Endodermal cell (in vitro differentiated cells): ENCODE results near the gene RETNLB. TPM values are rescaled to one million over a fixed set of nuclear protein-coding genes. Genes with fewer than 3 reads are reported as not detected.

Experiments used
- DNase-seq: peaks from one replicate; pipeline ENCODE4 v3.0.0-alpha.2; 2017
- H3K27ac ChIP-seq: 2 replicates; pipeline ENCODE4 v1.5.1; 2013; ENCODE audit warnings: mild to moderate bottlenecking, low read depth, low read length, moderate library complexity
- H3K27me3 ChIP-seq: 2 replicates; pipeline ENCODE4 v1.6.1; 2013; ENCODE audit warnings: mild to moderate bottlenecking, low read length, moderate library complexity; ENCODE audit not compliant: insufficient read depth, control insufficient read depth, poor library complexity, severe bottlenecking
- H3K36me3 ChIP-seq: 2 replicates; pipeline ENCODE4 v1.7.0; 2013; ENCODE audit warnings: mild to moderate bottlenecking, low read length, moderate library complexity; ENCODE audit not compliant: control insufficient read depth, insufficient read depth
- H3K4me1 ChIP-seq: one replicate; pipeline ENCODE4 v1.7.0; 2013; ENCODE audit warnings: low read length; ENCODE audit not compliant: control insufficient read depth, insufficient read depth
- H3K4me3 ChIP-seq: 2 replicates; pipeline ENCODE4 v1.5.1; 2013; ENCODE audit warnings: mild to moderate bottlenecking, low read length, moderate library complexity
- H3K9ac ChIP-seq: 2 replicates; pipeline ENCODE4 v1.6.1; 2013; ENCODE audit warnings: mild to moderate bottlenecking, low read length, moderate library complexity; ENCODE audit not compliant: poor library complexity, severe bottlenecking; ENCODE audit errors: extremely low read depth
- H3K9me3 ChIP-seq: 2 replicates; pipeline ENCODE4 v1.6.1; 2013; ENCODE audit warnings: mild to moderate bottlenecking, low read length, moderate library complexity; ENCODE audit not compliant: control insufficient read depth
- H3K27ac Mint-ChIP-seq: 2 replicates; pipeline ENCODE4 v1.8.0; 2020; ENCODE audit warnings: mixed read lengths
- H3K27me3 Mint-ChIP-seq: 2 replicates; pipeline ENCODE4 v1.8.0; 2021; ENCODE audit warnings: mild to moderate bottlenecking, mixed read lengths; ENCODE audit not compliant: insufficient read depth
- H3K36me3 Mint-ChIP-seq: 2 replicates; pipeline ENCODE4 v1.8.0; 2020; ENCODE audit warnings: low read depth, mixed read lengths
- H3K4me1 Mint-ChIP-seq: 2 replicates; pipeline ENCODE4 v1.8.0; 2020; ENCODE audit warnings: mixed read lengths
- H3K4me3 Mint-ChIP-seq: 2 replicates; pipeline ENCODE4 v1.8.0; 2020; ENCODE audit warnings: mild to moderate bottlenecking, moderate library complexity, mixed read lengths
- H3K9me3 Mint-ChIP-seq: 2 replicates; pipeline ENCODE4 v1.8.0; 2020; ENCODE audit warnings: mild to moderate bottlenecking, mixed read lengths
- WGBS, 2 experiments: methylation state at CpG; one replicate each; pipeline versions ENCODE4 v1.1.5 to v1.1.7; 2013; ENCODE audit warnings: missing lambda C conversion rate in 2 of 2, mixed read lengths in 1 of 2; ENCODE audit not compliant: insufficient coverage in 1 of 2, insufficient read length in 1 of 2; 5-methylcytosine and 5-hydroxymethylcytosine counted together
- total RNA-seq, 2 donors: library from RNA; stranded (reverse); fragmentation: NEBNext Ultra II Directional in 1 of 2; extraction: Animal tissue kit (Norgen Biotek cat#: 25700) in 1 of 2; gene quantifications; 2 replicates in 1 of 2; 3 replicates in 1 of 2; pipeline ENCODE4 v1.2.1, GENCODE V29; 2021
- TF ChIP-seq, protein P1 (sequence below): fragments of 200-600 bp; sonication (generic); conservative IDR thresholded peaks from 2 replicates; pipeline ENCODE4 v1.5.0; 2021; ENCODE audit warnings: antibody characterized with exemption, mild to moderate bottlenecking

The RETNLB gene
- total RNA-seq, 2 donors from 2014 or later = not detected

DNA sequence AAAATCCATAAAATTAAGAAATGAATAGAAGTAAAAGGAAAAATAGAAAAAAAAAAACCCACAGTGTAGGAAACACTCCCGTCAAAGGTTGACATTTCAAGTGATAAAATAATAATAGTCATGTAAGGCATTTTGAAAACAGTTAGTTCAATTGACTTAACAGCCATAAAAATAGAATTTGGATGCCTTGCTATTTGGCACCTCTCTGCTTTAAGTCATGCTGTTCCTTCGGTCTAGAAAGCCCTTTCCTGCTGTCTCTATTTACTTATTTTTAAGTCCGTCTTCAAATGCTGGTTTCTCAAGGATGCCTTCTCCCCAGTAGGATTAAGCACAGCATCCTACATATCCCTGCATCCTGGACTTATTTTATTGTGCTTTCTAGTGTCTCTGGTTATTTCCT is 22.3 kb upstream of the RETNLB start:
- TF ChIP-seq, protein P1, sequence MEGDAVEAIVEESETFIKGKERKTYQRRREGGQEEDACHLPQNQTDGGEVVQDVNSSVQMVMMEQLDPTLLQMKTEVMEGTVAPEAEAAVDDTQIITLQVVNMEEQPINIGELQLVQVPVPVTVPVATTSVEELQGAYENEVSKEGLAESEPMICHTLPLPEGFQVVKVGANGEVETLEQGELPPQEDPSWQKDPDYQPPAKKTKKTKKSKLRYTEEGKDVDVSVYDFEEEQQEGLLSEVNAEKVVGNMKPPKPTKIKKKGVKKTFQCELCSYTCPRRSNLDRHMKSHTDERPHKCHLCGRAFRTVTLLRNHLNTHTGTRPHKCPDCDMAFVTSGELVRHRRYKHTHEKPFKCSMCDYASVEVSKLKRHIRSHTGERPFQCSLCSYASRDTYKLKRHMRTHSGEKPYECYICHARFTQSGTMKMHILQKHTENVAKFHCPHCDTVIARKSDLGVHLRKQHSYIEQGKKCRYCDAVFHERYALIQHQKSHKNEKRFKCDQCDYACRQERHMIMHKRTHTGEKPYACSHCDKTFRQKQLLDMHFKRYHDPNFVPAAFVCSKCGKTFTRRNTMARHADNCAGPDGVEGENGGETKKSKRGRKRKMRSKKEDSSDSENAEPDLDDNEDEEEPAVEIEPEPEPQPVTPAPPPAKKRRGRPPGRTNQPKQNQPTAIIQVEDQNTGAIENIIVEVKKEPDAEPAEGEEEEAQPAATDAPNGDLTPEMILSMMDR = no peak
- WGBS, 2 experiments = 91 to 93% methylated on average over 2 to 3 of the region's 3 CpGs
- Mint-ChIP-seq H3K27me3 (no peaks in the 10 kb centered on the region), H3K27ac (no peak overlapping the region), H3K4me1 (no peaks in the 10 kb centered on the region), H3K36me3 (no peaks in the 10 kb centered on the region), H3K9me3 (no peaks in the 10 kb centered on the region), H3K4me3 (no peak overlapping the region)
- H3K4me3 ChIP-seq = no peak overlapping the region
- no peak for DNase-seq
- H3K9ac ChIP-seq = no peak overlapping the region
- H3K27me3 ChIP-seq = no peaks in the 10 kb centered on the region
- no peak overlapping the region for H3K27ac ChIP-seq
- H3K4me1 ChIP-seq = no peaks in the 10 kb centered on the region
- H3K36me3 ChIP-seq = no peaks in the 10 kb centered on the region
- no peaks in the 10 kb centered on the region for H3K9me3 ChIP-seq

DNA sequence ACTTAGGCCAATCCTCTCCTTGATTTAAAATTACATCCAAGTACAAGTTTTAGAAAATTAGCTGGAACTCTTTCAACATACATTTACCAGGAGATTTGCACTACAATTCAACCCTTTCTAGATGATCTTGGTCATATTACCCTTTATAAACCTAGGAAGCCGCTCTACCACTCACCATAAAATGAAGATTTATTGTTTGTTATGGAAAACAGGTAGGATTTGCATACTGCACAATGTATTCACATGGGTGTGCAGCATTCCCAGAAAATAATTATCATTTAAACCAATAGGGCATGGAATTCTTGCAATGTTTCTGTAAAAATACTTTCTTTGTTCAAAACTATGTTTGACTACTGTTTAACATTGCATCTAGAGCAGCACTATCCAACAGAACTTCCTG is 18.4 kb upstream of the RETNLB start:
- Histone ChIP-seq H3K27me3 (no peaks in the 10 kb centered on the region), H3K27ac (no peak overlapping the region), H3K9ac (no peak overlapping the region), H3K4me1 (no peaks in the 10 kb centered on the region), H3K36me3 (no peaks in the 10 kb centered on the region), H3K9me3 (no peaks in the 10 kb centered on the region), H3K4me3 (no peak overlapping the region)
- H3K27me3 Mint-ChIP-seq = no peaks in the 10 kb centered on the region
- no peak for DNase-seq
- no peak overlapping the region for H3K4me3 Mint-ChIP-seq
- WGBS, 2 experiments = 60% methylated on average over 1 of the region's 1 CpG; no CpG with 5 or more reads in 1 of the 2 experiments
- H3K36me3 Mint-ChIP-seq = no peaks in the 10 kb centered on the region
- TF ChIP-seq, protein P1 = no peak
- no peaks in the 10 kb centered on the region for H3K9me3 Mint-ChIP-seq
- H3K4me1 Mint-ChIP-seq = no peaks in the 10 kb centered on the region
- H3K27ac Mint-ChIP-seq = no peak overlapping the region

- no peaks in the 10 kb centered on the region for H3K4me1 Mint-ChIP-seq
- Histone ChIP-seq H3K27me3 (no peaks in the 10 kb centered on the region), H3K27ac (no peak overlapping the region), H3K36me3 (no peaks in the 10 kb centered on the region), H3K4me1 (no peaks in the 10 kb centered on the region), H3K4me3 (no peak overlapping the region), H3K9ac (no peak overlapping the region), H3K9me3 (no peaks in the 10 kb centered on the region)
- H3K27ac Mint-ChIP-seq = no peak overlapping the region
- H3K27me3 Mint-ChIP-seq = no peaks in the 10 kb centered on the region
- no peak overlapping the region for H3K4me3 Mint-ChIP-seq
- 90 to 95% methylated on average over 2 to 3 of the region's 3 CpGs for WGBS, 2 experiments
- TF ChIP-seq, protein P1 = no peak
- no peaks in the 10 kb centered on the region for H3K9me3 Mint-ChIP-seq
- DNase-seq = no peak
- no peaks in the 10 kb centered on the region for H3K36me3 Mint-ChIP-seq
These were observed 10.0 kb upstream of the RETNLB start for GRCh38 chr3:108767253-108767652.
